ENCODE results near the gene SNX11.

DNA sequence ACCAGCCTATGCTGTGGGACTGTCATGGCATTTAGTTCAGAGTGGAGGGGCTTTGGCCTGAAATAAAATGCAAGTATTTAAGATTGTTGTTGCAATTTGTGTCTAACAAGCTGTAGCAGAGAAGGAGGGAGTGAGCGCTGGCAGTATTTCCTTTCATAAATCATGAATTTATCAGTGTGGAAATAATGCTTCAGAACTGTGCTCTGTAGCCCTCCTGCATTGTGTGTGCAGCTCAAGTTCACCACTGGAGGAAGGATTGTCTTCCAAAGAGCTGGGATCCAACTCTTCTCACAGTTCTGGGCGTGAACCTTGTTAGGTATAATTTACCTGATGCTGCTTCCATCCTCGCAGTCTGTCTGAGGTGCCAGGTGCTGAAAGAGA lies 15.1 kb downstream of the SNX11 start:
- TF ChIP-seq EP300 (IDR thresholded peaks at IDR 0.05) (no peak), POLR2A (IDR thresholded peaks at IDR 0.05) (no peak), POLR2AphosphoS5 (IDR thresholded peaks at IDR 0.05) (no peak)
- TF ChIP-seq, protein P1, sequence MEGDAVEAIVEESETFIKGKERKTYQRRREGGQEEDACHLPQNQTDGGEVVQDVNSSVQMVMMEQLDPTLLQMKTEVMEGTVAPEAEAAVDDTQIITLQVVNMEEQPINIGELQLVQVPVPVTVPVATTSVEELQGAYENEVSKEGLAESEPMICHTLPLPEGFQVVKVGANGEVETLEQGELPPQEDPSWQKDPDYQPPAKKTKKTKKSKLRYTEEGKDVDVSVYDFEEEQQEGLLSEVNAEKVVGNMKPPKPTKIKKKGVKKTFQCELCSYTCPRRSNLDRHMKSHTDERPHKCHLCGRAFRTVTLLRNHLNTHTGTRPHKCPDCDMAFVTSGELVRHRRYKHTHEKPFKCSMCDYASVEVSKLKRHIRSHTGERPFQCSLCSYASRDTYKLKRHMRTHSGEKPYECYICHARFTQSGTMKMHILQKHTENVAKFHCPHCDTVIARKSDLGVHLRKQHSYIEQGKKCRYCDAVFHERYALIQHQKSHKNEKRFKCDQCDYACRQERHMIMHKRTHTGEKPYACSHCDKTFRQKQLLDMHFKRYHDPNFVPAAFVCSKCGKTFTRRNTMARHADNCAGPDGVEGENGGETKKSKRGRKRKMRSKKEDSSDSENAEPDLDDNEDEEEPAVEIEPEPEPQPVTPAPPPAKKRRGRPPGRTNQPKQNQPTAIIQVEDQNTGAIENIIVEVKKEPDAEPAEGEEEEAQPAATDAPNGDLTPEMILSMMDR (IDR thresholded peaks at IDR 0.05), result no peak

All from stomach (tissue), 4 donors.